ENCODE results near the gene LNPK. TPM values are rescaled to one million over a fixed set of nuclear protein-coding genes. Genes with fewer than 3 reads are reported as not detected.
"Not testable (repeated sequence)": the region's sequence is repeated elsewhere in the genome, so short reads cannot be mapped to it uniquely, and the experiment has no call there.

LNPK gene
- total RNA-seq, 1 donor from 2014 or later: 36.1 TPM

DNA sequence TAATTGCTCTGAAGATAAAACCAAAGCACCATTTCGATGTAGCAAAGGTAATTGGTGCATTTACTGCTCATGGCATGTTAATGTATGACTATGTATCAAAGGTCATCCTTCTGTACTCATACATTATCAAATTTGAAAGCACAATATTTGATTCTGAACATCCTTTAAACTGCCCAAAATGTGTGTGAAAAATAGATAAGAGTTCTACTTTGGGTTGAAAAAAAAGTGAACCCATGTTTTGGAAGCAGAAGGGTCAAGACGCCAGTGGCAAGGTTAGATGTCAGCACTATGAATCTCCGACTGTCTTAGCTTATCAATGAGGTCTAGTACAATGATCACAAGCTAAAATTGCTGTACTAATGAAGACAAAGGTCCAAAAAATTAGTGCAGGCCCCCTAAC, 83.1 kb downstream of the LNPK start:
- Histone ChIP-seq H2AFZ (replicated peaks) (no peak overlapping the region), H3K4me1 (no peaks in the 10 kb centered on the region), H3K9me3 (ENCODE audit: low read depth) (no peaks in the 10 kb centered on the region), H3K4me3 (no peak overlapping the region), H3K36me3 (no peaks in the 10 kb centered on the region), H3F3A (ENCODE audit: low read depth) (no peaks in the 10 kb centered on the region), H3K79me2 (ENCODE audit: low read depth) (no peaks in the 10 kb centered on the region), H3K9ac (no peak overlapping the region), H3K4me2 (no peak overlapping the region), H3K27ac (no peak overlapping the region), H3K27me3 (no peaks in the 10 kb centered on the region), H4K20me1 (ENCODE audit: low read depth) (no peaks in the 10 kb centered on the region)
- DNase-seq (ENCODE audit: low spot score): no peak
- Mint-ChIP-seq H3K36me3 (peaks cover 10% of the 10 kb centered on the region), H3K4me1 (no peaks in the 10 kb centered on the region), H3K27ac (no peak overlapping the region), H3K27me3 (ENCODE audit: insufficient read depth, low read depth) (peaks cover 2% of the 10 kb centered on the region), H3K4me3 (no peak overlapping the region), H3K9me3 (no peaks in the 10 kb centered on the region)
- TF ChIP-seq EZH2phosphoT487 (IDR thresholded peaks at IDR 0.05) (no peak), EZH2 (IDR thresholded peaks at IDR 0.05) (no peak)
- TF ChIP-seq, protein P1, sequence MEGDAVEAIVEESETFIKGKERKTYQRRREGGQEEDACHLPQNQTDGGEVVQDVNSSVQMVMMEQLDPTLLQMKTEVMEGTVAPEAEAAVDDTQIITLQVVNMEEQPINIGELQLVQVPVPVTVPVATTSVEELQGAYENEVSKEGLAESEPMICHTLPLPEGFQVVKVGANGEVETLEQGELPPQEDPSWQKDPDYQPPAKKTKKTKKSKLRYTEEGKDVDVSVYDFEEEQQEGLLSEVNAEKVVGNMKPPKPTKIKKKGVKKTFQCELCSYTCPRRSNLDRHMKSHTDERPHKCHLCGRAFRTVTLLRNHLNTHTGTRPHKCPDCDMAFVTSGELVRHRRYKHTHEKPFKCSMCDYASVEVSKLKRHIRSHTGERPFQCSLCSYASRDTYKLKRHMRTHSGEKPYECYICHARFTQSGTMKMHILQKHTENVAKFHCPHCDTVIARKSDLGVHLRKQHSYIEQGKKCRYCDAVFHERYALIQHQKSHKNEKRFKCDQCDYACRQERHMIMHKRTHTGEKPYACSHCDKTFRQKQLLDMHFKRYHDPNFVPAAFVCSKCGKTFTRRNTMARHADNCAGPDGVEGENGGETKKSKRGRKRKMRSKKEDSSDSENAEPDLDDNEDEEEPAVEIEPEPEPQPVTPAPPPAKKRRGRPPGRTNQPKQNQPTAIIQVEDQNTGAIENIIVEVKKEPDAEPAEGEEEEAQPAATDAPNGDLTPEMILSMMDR (IDR thresholded peaks at IDR 0.05): no peak

DNA sequence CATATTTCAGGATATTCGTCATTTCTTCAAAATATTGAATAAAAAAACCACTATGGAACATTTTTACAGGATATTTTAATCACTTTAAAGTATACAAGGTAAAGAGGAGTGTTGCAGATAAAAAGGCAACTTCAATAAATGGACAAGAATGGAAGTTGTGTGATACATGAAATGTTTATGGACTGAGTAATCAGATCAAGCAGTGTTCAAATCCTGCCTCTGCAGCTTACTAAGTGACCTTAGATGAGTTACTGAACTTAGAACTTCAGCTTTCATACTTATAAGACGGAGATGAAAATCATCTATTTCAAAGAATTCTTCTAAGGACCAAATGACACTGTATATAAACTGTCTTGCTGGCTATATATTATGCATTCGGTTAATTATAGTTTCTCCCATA, 87.2 kb downstream of the LNPK start:
- no peaks in the 10 kb centered on the region for H3F3A ChIP-seq (ENCODE audit: low read depth)
- H3K27me3 ChIP-seq: no peaks in the 10 kb centered on the region
- H3K9me3 ChIP-seq (ENCODE audit: low read depth): no peaks in the 10 kb centered on the region
- Mint-ChIP-seq H3K4me3 (no peak overlapping the region), H3K27ac (no peak overlapping the region), H3K9me3 (peaks cover 5% of the 10 kb centered on the region), H3K4me1 (no peaks in the 10 kb centered on the region), H3K27me3 (ENCODE audit: insufficient read depth, low read depth) (no peaks in the 10 kb centered on the region), H3K36me3 (no peaks in the 10 kb centered on the region)
- H3K4me3 ChIP-seq: no peak overlapping the region
- no peak overlapping the region for H3K9ac ChIP-seq
- no peaks in the 10 kb centered on the region for H3K4me1 ChIP-seq
- H2AFZ ChIP-seq (replicated peaks): no peak overlapping the region
- DNase-seq (ENCODE audit: low spot score): no peak
- no peaks in the 10 kb centered on the region for H3K79me2 ChIP-seq (ENCODE audit: low read depth)
- TF ChIP-seq, protein P1 (IDR thresholded peaks at IDR 0.05): no peak
- no peak for TF ChIP-seq EZH2phosphoT487 (IDR thresholded peaks at IDR 0.05)
- TF ChIP-seq EZH2 (IDR thresholded peaks at IDR 0.05): no peak
- no peaks in the 10 kb centered on the region for H4K20me1 ChIP-seq (ENCODE audit: low read depth)
- H3K36me3 ChIP-seq: no peaks in the 10 kb centered on the region
- no peak overlapping the region for H3K27ac ChIP-seq
- no peak overlapping the region for H3K4me2 ChIP-seq

DNA sequence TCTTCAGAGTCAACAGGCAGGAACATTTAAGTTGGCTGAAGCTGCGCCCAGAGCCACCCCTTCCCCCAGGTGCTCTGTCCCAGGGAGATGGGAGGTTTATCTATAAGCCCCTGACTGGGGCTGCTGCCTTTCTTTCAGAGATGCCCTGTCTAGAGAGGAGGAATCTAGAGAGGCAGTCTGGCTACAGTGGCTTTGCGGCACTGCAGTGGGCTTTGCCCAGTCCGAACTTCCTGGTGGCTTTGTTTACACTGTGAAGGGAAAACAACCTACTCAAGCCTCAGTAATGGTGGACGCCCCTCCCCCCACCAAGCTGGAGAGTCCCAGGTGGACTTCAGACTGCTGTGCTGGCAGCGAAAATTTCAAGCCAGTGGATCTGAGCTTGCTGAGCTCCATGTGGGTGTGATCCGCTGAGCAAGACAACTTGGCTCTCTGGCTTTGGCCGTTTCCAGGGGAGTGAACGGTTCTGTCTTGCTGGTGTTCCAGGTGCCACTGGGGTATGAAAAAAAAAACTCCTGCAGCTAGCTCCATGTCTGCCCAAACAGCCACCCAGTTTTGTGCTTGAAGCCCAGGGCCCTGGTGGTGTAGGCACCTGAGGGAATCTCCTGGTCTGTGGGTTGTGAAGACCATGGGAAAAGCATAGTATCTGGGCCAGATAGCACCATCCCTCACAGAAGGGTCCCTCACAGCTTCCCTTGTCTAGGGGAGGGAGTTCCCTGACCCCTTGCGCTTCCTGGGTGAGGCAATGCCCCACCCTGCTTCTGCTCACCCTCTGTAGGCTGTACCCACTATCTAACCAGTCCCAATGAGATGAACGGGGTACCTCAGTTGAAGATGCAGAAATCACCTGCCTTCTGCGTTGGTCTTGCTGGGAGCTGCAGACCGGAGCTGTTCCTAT, 88.0 kb downstream of the LNPK start:
- H3K4me2 ChIP-seq; H3K36me3 ChIP-seq; H3K4me3 ChIP-seq; H3K9me3 ChIP-seq (ENCODE audit: low read depth); H3K4me1 ChIP-seq; H3K79me2 ChIP-seq (ENCODE audit: low read depth); H3K9me3 Mint-ChIP-seq; H3K27me3 Mint-ChIP-seq (ENCODE audit: insufficient read depth, low read depth); H4K20me1 ChIP-seq (ENCODE audit: low read depth); H3K9ac ChIP-seq; H3F3A ChIP-seq (ENCODE audit: low read depth); H2AFZ ChIP-seq (replicated peaks); DNase-seq (ENCODE audit: low spot score); H3K27me3 ChIP-seq; H3K36me3 Mint-ChIP-seq; H3K27ac ChIP-seq; H3K27ac Mint-ChIP-seq; H3K4me3 Mint-ChIP-seq; H3K4me1 Mint-ChIP-seq: not testable (repeated sequence)

DNA sequence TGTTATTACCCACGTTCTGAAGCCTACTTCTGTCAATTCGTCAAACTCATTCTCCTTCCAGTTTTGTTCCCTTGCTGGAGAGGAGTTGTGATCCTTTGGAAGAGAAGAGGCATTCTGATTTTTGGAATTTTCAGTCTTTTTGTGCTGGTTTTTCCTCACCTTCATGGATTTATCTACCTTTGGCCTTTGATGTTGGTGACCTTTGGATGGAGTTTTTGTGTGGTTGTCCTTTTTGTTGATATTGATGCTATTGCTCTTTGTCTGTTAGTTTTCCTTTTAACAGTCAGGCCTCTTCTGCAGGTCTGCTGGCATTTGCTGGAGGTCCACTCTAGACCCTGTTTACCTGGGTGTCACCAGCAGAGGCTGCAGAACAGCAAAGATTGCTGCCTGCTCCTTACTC, 88.8 kb downstream of the LNPK start:
- not testable (repeated sequence) for H3K79me2 ChIP-seq (ENCODE audit: low read depth); H3K27ac ChIP-seq; H3K27me3 Mint-ChIP-seq (ENCODE audit: insufficient read depth, low read depth); H3K27me3 ChIP-seq; H3K27ac Mint-ChIP-seq; H3K4me1 ChIP-seq; H3F3A ChIP-seq (ENCODE audit: low read depth); H3K9me3 ChIP-seq (ENCODE audit: low read depth); DNase-seq (ENCODE audit: low spot score); H4K20me1 ChIP-seq (ENCODE audit: low read depth); H3K4me3 ChIP-seq; H3K9ac ChIP-seq; H3K4me3 Mint-ChIP-seq; H3K36me3 Mint-ChIP-seq; H3K4me2 ChIP-seq; H3K36me3 ChIP-seq; H3K4me1 Mint-ChIP-seq; H3K9me3 Mint-ChIP-seq; H2AFZ ChIP-seq (replicated peaks)
